Central memory CD4-positive, alpha-beta T cell (primary cell): ENCODE results near the gene MAGI1.

ENCODE experiments used
- DNase-seq: peaks from one replicate; pipeline ENCODE4 v3.0.0; 2022

MAGI1 gene

DNA sequence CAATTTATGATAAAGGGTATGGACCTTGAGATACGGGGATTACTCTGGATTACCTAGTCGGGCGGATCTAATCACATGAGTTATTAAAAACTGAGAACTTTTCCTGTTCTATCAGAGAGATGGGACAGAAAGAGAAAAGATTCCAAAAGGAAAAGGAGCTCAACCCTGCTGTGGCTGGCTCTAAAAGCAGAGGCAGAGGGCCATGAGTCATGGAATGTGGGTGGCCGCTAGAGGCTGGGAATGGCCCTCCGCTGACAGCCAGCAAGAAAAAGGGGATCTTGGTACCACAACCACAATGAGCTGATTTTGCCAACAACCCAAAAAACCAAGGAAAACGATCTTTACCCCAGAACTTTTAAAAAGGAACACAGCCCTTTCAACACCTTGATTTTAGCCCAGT, 210.0 kb downstream of the MAGI1 start:
- DNase-seq = no peak

DNA sequence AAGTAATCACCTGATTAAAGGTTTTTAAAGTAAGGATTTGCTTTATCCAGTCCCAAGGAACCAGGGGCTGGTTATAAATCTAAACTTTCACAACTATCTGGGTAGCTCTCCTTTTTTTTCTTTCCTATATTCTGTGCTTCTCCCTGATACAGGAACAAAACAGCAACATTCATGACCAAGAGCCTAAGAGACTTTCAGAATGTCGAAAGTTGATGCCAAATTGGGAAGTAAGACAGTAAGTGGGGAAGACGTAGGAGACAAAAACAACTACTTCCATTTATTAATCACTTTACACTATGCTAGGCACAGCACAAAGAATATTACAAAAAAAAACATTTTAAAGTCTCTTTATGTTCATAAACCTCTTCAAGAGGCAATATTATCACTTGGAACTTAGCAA, 211.6 kb downstream of the MAGI1 start:
- DNase-seq = no peak

GRCh38 chr3:65824166-65824565, 214.6 kb downstream of the MAGI1 start:
- DNase-seq = no peak

DNA sequence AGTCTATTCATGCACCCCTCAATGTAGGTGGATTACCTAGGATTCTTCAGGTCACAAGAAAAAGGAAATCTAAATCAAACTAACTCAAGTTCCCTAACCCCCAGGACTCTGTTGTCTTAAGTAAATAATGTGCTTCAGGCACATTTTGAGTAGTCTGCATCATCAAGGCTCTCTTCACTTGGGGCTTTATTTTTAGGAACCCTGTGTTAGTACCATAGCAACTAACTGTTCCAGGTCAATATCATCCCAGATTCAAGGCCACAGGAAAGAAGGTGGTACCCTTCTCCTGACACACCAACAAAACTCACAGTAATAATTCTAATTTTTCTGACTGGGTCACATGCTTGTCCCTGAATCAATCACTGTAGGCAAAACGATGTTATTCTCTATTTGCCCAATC, 218.1 kb downstream of the MAGI1 start:
- no peak for DNase-seq

DNA sequence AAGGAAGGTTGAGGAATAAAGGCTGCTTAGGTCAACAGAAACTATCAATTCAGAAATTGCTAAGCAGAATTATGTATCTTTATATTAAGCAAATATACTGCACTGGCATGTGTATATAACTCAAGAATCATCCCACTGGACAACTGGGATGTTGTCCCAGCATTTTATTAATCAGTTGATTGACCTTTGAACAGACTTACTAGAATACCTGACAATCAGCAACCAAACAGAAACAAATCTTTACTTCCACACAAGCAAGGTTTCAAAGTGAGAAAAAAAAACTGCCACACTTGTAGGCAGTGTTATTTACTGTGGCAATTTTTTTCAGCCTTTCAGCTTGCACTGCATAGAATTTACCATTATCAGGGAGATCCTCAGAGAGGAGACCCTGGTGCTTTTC, 218.8 kb downstream of the MAGI1 start:
- DNase-seq = no peak

- no peak for DNase-seq
Observed at GRCh38 chr3:65817553-65818126, 221.1 kb downstream of the MAGI1 start.

- no peak for DNase-seq
Observed at GRCh38 chr3:65816208-65816607, 222.5 kb downstream of the MAGI1 start.

- DNase-seq = no peak
Observed at GRCh38 chr3:65814845-65815578, 223.7 kb downstream of the MAGI1 start.

GRCh38 chr3:65811892-65812291, 226.8 kb downstream of the MAGI1 start:
- DNase-seq = no peak

GRCh38 chr3:65811086-65811761, 227.5 kb downstream of the MAGI1 start:
- no peak for DNase-seq

DNA sequence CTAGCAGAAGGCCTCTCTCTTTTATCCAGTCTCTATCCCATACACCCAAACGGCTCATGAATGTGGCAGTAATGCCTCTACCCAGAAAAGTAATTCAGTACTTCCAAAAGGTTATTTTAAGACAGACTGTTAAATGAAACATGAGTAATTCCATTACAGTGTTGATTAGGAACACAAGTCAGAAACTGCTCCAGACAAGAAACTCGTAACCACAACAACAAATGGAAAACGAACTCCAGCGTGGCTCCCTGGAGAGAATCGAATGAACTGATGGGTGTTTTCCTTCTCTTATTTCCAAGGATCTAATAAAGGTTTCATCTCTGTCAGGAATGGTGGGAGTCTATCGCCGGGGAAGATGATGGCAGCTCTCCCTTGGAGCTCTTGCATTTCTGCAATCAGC, 228.4 kb downstream of the MAGI1 start:
- DNase-seq = no peak

DNA sequence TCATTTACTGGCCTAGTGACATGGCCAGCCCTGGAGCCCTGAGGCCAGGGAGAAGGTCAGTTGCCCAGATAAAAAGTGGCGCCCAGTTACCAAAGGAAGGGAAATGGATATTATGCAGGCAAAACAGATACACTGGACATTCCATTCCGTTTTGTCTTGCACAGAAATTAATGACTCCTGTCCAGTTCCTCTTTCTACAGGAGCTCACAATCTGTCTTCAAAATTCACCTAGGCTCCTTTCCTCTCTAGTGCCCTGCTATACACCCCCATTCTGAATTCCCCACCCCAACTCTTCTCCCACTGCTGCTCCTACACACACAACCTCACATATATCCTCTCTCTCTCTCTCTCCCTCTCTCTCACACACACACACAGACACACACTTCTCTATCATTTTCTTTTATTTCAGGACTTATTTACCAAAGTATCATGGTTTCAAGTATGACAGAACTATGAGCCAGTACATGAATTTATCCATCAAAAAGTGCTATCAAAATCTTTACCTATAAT, 229.0 kb downstream of the MAGI1 start:
- DNase-seq = no peak

- DNase-seq = no peak
Observed at GRCh38 chr3:65808824-65809223, 229.9 kb downstream of the MAGI1 start.

GRCh38 chr3:65808407-65808806, 230.3 kb downstream of the MAGI1 start:
- DNase-seq = no peak

DNA sequence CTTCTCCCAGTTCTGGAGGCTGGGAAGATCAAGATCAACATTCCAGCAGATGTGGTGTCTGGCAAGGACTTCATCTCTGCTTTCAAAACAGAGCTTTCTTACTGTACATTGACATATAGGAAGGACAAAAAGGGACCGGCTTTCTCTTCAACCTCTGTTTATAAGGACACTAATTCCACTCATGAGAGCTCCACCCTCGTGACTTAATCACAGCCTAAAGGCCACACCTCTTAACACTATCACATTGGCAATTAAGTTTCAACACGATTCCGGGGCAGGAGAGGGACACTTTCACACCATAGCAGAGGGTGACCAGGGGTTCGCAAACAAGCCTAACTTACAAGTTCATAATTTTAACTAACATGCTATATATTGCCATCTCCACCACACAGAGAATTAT, 231.5 kb downstream of the MAGI1 start:
- DNase-seq = no peak

DNA sequence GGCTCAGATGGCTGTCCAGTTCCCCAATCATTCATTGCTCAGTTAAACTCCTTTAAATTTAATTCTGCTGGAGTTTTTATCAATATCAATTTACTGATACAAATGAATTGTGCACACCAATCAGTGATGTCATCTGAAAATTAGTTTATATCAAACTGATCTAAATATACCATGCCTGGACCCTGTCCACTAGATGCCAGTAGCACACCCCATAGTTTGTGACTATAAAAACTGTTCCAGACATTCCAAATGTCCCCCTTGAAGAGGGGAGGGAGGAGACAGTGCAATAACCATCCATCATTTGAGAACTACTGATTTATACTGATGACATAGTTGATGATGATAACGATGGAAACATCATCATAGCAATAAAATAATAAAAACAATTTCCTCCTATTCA, 232.1 kb downstream of the MAGI1 start:
- no peak for DNase-seq

GRCh38 chr3:65796676-65797075, 242.0 kb downstream of the MAGI1 start:
- no peak for DNase-seq

- DNase-seq = no peak
Observed at GRCh38 chr3:65795166-65795565, 243.6 kb downstream of the MAGI1 start.

- no peak for DNase-seq
Observed at GRCh38 chr3:65793495-65794200, 245.1 kb downstream of the MAGI1 start.

GRCh38 chr3:65788461-65788860, 250.3 kb downstream of the MAGI1 start:
- DNase-seq = no peak

DNA sequence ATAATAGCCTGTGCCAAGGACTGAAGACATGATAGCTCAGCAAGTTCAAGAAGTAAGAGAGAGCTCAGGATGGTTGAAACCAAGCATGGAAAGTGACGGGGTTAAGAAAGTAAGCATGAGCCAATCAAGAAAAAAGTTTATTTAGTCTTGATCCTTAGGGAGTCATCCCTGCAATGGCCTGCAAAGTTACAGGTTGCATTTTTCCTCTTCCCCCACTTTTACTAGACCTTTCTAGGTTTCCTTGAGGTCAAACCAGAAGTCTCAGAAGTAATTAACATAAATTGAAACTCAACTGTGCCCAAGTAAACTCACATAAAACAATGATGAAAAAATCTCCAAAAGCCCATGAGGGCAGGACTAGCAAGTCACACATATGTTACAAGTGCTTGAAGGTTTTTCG, 250.9 kb downstream of the MAGI1 start:
- no peak for DNase-seq

DNA sequence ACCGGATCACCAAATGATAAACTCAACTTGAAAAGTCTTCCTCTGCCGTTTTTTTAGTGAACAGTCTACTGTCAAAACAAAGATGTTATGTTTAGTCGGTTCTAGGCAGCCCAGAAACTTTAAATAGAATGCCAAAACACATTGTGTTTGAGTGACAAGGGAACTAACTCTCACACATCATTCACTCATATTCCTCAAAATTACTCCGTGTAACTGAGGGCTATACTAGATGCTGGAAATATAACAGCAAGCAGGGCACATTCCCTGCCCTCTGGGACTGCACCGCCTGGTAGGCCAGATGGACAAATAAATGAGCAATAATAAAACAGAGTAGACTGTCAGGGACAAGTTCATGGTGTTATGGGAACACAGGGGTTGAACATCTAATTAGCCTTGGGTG, 251.4 kb downstream of the MAGI1 start:
- DNase-seq = no peak

DNA sequence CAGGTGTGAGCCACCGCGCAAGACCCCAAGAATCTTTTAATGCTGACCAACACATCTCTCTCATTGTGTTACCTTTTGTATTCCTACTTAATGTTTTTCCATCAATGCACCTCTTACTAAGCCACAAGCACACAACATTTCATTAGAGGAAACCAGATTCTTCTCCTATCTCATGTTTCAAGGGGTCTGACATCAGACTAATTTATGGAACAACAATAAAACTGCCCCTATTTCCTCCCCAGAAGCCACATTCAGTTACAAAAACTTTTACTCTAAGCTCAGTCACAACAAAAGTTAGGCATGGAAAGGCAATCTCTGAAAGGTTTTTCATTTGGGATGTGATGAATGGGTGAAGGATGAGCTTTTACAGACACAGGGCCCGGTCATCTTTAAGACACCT, 251.8 kb downstream of the MAGI1 start:
- DNase-seq = no peak
